GM19463 (cell line): ENCODE results near the gene FOSL2.

Source experiments
- ATAC-seq: cut with Tn5 transposase; IDR thresholded peaks from one replicate; pipeline ENCODE4 v1.9.1; 2021; ENCODE audit warnings: mild to moderate bottlenecking, moderate library complexity; ENCODE audit not compliant: unreplicated experiment

The FOSL2 gene

DNA sequence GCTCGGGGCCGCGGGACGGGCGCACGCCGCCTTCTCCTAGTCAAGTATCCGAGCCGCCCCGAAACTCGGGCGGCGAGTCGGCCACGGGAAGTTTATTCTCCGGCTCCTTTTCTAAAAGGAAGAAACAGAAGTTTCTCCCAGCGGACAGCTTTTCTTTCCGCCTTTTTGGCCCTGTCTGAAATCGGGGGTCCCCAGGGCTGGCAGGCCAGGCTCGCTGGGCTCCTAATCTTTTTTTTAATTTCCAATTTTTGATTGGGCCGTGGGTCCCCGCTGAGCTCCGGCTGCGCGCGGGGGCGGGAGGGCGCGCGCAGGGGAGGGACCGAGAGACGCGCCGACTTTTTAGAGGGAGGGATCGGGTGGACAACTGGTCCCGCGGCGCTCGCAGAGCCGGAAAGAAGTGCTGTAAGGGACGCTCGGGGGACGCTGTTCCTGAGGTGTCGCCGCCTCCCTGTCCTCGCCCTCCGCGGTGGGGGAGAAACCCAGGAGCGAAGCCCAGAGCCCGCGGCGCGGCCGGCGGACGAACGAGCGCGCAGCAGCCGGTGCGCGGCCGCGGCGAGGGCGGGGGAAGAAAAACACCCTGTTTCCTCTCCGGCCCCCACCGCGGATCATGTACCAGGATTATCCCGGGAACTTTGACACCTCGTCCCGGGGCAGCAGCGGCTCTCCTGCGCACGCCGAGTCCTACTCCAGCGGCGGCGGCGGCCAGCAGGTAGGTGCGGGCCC is 617 bp downstream of the FOSL2 start:
- no peak for ATAC-seq

DNA sequence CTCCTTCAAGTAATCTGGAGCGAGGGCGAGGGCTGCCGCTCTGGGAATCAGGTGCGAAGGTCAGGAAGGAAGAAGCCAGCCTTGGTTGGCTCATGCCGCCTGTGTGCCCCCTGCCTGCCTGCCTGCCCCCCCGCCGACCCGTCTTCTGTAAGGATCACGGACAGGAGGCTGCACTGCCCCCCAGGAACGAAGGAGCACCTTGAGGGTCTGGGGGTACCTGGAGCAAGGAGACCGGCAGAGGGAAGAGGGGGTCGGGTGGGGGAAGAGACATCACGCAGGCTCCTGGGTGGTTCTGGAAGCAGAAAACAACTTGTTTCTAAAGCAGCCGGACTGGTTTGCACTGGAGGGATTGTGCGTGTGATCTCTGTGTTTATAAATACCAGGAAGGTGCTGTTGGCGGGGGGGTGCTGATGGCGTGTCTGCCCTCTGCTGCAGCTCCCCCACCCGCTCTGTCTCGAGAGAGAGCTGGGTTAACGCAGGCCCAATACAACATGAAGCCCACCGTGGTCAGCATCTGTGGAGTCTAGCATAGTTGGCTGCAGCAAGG is 1.7 kb downstream of the FOSL2 start:
- ATAC-seq = no peak

DNA sequence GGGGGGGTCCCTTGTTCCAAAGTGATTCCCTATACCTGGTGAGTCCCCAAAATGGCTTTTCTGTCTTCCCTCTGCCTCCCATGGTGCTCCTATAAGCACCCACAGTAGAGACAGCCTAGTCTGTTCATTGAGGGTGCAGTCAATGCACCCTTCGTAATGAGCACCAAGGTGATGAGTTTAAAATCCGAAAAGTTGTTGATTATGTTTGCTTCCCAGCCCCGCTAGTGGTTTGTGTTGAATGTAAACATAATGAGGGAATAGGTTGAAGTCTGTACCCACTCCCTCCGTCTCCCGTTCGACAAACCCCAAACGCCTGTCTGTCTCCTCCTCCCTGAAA is 2.3 kb downstream of the FOSL2 start:
- no peak for ATAC-seq

GRCh38 chr2:28395334-28396061 is 2.8 kb downstream of the FOSL2 start:
- no peak for ATAC-seq

DNA sequence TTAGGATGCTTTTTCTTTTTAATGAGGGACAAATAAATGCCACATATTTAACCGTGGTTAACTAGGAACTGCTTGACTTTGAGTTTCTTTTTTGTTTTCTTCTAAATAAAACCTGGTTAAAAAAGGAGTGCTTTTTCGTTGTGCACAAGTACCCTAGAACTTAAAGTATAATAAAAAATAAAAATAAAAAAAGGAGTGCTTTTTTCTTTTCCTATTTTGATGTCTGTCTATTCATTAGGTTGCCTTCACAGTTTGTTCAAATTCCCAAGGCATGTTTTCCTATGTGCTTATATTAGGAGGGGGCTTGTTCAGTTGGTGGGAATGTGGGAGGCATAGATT is 4.4 kb downstream of the FOSL2 start:
- ATAC-seq = no peak

DNA sequence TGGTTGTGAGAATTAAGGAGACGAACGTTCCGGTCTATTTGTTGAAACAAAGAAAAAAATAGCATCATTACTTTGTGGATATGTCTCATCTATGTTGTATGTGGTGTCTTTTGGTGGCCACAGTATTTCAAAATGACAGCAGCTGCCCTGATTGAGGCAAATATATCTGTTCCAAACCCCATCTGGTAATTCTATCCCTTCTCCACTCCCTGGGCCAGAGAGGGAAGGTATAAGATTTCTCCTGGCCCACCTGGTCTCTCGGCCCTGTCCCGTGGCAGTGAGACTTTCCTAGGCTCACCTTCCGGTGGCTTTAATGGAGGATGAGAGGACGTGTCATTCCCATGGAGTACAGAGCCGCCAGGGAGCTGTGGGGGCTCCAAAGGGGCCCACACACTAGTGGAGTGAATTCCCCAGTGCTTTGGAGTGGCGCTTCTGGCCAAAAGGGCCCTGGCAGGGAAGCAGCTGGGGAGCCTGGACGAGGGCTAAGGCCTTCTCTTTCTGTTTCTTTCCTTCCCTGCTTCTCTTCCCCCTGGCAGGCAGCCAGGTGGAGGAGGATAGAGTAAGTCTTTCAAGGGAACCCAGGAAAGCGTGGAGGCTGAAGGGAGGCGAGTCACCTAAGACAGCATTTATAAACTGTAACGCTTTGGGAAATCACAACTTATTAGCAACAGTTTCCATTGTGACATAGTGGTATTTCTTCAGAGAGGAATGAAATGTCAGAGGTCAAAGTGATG is 5.6 kb downstream of the FOSL2 start:
- no peak for ATAC-seq

- no peak for ATAC-seq
These were observed 6.6 kb downstream of the FOSL2 start for GRCh38 chr2:28399289-28399688.

- ATAC-seq = no peak
These were observed 7.3 kb downstream of the FOSL2 start for GRCh38 chr2:28399956-28400355.

GRCh38 chr2:28400419-28400818 is 7.8 kb downstream of the FOSL2 start:
- ATAC-seq = no peak

DNA sequence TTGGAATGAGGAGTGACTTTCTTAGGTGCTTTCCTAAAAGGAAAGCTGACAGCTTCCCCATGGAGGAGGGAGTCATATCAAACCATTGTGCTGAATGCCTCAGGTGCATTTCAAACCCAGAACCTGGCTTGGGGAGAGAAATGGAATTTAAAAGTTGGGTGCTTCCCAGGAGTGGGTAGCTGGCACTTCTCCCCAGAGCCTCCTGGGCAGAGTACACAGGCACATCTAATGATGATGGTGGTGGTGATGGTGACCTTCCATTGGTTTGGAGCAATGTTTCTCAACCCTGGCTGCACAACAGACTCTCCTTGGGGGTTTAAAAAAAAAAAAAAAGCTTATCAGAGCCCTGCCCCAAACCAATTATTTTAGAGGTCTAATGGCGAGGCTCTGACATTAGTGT is 8.3 kb downstream of the FOSL2 start:
- ATAC-seq = no peak

- no peak for ATAC-seq
These were observed 8.8 kb downstream of the FOSL2 start for GRCh38 chr2:28401411-28401810.

GRCh38 chr2:28401948-28402550 is 9.4 kb downstream of the FOSL2 start:
- no peak for ATAC-seq

DNA sequence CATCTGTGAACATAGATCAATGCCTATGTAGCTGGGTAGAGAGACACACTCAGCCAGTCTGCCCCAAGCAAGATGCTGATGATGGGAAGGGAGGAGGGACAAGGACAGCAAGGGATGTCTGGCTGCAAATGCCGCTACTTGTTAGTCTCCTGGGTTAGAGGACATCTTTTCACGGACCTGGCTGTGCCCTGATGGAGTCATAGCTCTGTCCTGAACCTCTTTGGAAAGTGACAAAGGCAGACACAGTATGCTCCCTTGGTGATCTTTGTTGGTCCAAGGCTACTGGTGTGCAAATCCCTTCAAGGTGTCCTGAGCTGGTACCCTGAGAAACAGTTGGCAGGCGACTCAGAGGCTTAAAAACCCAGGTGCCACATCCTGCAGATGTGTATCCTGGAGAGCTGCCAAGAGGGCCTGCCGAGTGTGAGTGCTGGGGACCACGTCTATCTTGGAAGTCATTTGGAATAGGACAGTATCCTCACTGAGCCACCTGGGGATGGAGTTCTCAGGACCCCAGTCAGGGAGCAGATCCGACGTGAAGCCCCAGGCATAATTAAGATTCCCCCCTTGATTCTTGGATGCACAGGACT is 10.8 kb downstream of the FOSL2 start:
- no peak for ATAC-seq

DNA sequence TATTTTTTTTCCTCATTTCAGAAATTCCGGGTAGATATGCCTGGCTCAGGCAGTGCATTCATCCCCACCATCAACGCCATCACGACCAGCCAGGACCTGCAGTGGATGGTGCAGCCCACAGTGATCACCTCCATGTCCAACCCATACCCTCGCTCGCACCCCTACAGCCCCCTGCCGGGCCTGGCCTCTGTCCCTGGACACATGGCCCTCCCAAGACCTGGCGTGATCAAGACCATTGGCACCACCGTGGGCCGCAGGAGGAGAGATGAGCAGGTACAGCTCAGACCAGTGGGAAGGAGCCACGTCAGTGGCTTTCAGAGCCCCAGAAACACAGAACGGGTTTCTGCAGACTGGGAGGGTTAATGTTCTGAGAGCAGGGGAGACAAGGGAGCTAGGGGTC is 11.4 kb downstream of the FOSL2 start:
- ATAC-seq = no peak

DNA sequence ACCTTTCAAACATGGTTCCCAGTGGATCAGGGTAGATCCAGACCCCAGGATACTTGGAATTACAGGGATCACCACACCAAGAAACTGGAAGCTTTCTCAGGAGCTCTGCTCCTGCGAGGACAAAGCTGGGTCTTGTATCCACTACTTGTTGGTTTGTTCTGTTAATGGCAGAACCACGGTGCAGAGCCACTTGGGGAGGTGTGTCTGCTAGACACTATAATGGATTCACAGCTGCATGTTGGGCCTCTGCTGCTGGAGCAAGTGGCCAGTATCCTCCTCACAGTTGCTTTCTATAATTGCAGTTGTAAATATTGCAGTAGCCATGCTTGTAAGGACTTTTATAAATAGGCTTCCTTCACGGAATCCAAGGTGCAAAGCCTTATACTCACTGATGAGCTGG is 12.9 kb downstream of the FOSL2 start:
- ATAC-seq = no peak

GRCh38 chr2:28406276-28407096 is 13.8 kb downstream of the FOSL2 start:
- no peak for ATAC-seq

DNA sequence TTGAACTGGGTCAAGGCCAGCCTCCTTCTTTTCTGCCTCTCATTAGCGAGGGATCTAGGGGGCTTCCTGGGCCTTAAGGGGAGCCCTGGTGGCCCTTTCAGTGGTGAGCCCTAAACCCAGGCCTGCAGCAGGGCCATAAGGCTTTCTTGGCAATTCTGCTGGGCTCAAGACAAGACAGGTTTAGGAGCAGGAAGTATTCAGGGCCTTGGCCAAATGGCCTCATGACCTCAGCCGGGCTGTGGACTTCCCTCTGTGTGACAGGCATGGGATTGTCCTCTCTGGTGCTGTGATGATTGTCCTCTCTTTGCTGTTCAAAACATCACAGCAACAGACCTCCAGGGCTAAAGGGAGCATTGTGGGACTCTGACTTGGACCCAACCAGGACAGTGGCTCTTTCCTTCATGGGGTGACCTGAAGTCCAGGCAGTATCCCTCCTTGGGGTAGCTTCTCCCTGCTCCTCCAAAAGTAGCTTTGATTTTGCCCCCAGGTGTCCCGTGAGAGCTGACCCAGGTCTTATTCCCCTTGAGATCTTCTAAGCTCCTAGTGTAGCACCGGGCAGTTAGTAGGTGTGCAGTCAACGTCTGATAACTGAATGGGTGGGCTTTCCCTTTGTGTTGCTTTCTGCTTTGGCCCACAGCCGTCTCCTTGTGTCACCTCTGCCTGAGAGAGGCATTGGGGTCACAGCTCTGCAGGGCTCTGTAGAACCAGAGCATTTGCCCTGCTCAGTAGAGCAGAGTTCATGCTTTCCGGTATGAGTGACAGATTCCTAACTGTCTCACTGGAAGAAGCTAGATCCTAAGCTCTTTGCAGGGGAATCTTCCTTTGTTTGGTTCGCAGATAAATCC is 14.7 kb downstream of the FOSL2 start:
- ATAC-seq = no peak

DNA sequence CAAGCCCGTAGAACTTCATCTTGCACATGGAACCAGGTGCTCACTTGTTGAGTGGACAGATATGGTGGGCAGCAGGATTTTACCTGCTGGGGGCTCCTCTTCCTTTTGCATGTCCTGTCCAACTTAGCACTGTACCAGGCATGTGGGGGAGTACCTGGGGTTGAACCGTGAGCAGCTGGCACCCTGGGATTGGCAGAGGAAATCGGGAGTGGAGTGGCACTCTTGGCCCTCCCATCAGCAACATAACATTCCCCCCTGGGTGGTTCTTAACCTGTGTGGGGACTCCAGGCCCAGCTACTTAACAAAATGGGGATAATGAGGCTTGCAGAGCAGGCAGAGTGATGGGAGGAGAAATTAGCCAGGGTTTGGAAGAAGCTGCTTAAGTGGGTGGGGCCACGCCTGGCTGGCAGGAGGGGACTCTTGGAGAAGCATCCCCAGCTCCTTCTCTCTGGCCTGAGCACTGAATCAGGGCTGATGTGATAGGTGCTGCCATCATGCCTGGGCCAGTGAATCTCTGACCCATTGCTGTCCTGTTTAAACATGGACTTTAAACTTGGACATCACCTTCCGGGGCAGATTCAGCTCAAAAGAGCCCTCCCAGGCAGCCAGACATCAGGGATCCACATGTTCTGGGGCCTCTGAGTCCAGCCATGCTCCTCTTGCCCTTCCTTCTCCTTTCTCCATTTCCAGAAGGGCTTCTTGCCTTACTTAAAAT is 15.5 kb downstream of the FOSL2 start:
- ATAC-seq = no peak
